Activated T-helper 1 cell treated with anti-CD3 and anti-CD28 coated beads, Interleukin-12 subunit alpha, Interleukin-12 subunit beta, Interleukin-2, Interleukin-4 antibody, amounts not matched to agents 30 ng/mL and 10 ng/mL and 1 ng/mL, durations not matched to agents 14 hours and 24 hours and 36 hours (primary cell): Measurements from ENCODE around the gene ZDHHC3. TPM values are rescaled to one million over a fixed set of nuclear protein-coding genes. Genes with fewer than 3 reads are reported as not detected.

ENCODE experiments used
- DNase-seq: peaks from one replicate; pipeline ENCODE4 v3.0.0; 2021; ENCODE audit warnings: low spot score
- H3K27ac Mint-ChIP-seq: one replicate; pipeline ENCODE4 v1.8.0; 2021; ENCODE audit warnings: mild to moderate bottlenecking, mixed read lengths
- H3K27me3 Mint-ChIP-seq: one replicate; pipeline ENCODE4 v1.8.0; 2022; ENCODE audit warnings: mild to moderate bottlenecking, moderate library complexity, mixed read lengths; ENCODE audit not compliant: insufficient read depth
- H3K36me3 Mint-ChIP-seq: one replicate; pipeline ENCODE4 v1.8.0; 2021; ENCODE audit warnings: low read depth, mixed read lengths
- H3K4me1 Mint-ChIP-seq: one replicate; pipeline ENCODE4 v1.8.0; 2021; ENCODE audit warnings: low read depth, mixed read lengths
- H3K4me3 Mint-ChIP-seq: one replicate; pipeline ENCODE4 v1.8.0; 2021; ENCODE audit warnings: mild to moderate bottlenecking, moderate library complexity, mixed read lengths
- H3K9me3 Mint-ChIP-seq: one replicate; pipeline ENCODE4 v1.8.0; 2021; ENCODE audit warnings: mixed read lengths
- intact Hi-C: fragments of 100-400 bp; cut with micrococcal nuclease; formaldehyde crosslinking; loops from one replicate; pipeline ENCODE4 v1.15.1; 2024
- total RNA-seq: library from RNA; stranded (reverse); gene quantifications from 2 replicates; pipeline ENCODE4 v1.2.3, GENCODE V29; 2022

The ZDHHC3 gene
- total RNA-seq, 1 donor from 2014 or later, result 46.6 TPM

GRCh38 chr3:44969828-44970179 is 6.2 kb downstream of the ZDHHC3 start:
- Mint-ChIP-seq H3K4me3 (no peak overlapping the region), H3K36me3 (peaks cover 7% of the 10 kb centered on the region), H3K4me1 (peaks cover 68% of the 10 kb centered on the region), H3K27me3 (no peaks in the 10 kb centered on the region), H3K27ac (no peak overlapping the region), H3K9me3 (no peaks in the 10 kb centered on the region)
- intact Hi-C loops, result loop anchor here (10.0 kb wide), 2 partner anchors 535 to 1685 kb away; partner anchors contain the start of gene SNRK
- no peak for DNase-seq

GRCh38 chr3:44969154-44969827 is 6.7 kb downstream of the ZDHHC3 start:
- DNase-seq, result no peak
- Mint-ChIP-seq H3K36me3 (peaks cover 4% of the 10 kb centered on the region), H3K4me3 (no peak overlapping the region), H3K4me1 (peaks cover 63% of the 10 kb centered on the region), H3K27me3 (no peaks in the 10 kb centered on the region), H3K9me3 (no peaks in the 10 kb centered on the region), H3K27ac (no peak overlapping the region)
- intact Hi-C loops, result no loop called here

GRCh38 chr3:44968447-44968858 is 7.5 kb downstream of the ZDHHC3 start:
- H3K27me3 Mint-ChIP-seq, result no peaks in the 10 kb centered on the region
- peaks cover 4% of the 10 kb centered on the region for H3K36me3 Mint-ChIP-seq
- no peaks in the 10 kb centered on the region for H3K9me3 Mint-ChIP-seq
- no peak for DNase-seq
- no peak overlapping the region for H3K27ac Mint-ChIP-seq
- peaks cover 64% of the 10 kb centered on the region for H3K4me1 Mint-ChIP-seq
- intact Hi-C loops, result no loop called here
- no peak overlapping the region for H3K4me3 Mint-ChIP-seq

GRCh38 chr3:44966795-44967278 is 9.1 kb downstream of the ZDHHC3 start:
- H3K4me3 Mint-ChIP-seq, result no peak overlapping the region
- H3K27ac Mint-ChIP-seq, result no peak overlapping the region
- DNase-seq, result no peak
- no peaks in the 10 kb centered on the region for H3K9me3 Mint-ChIP-seq
- peaks cover 2% of the 10 kb centered on the region for H3K36me3 Mint-ChIP-seq
- peaks cover 70% of the 10 kb centered on the region for H3K4me1 Mint-ChIP-seq
- intact Hi-C loops, result no loop called here
- H3K27me3 Mint-ChIP-seq, result no peaks in the 10 kb centered on the region

GRCh38 chr3:44965165-44965564 is 10.8 kb downstream of the ZDHHC3 start:
- H3K4me1 Mint-ChIP-seq, result peaks cover 65% of the 10 kb centered on the region
- H3K36me3 Mint-ChIP-seq, result peaks cover 2% of the 10 kb centered on the region
- H3K9me3 Mint-ChIP-seq, result no peaks in the 10 kb centered on the region
- DNase-seq, result no peak
- H3K27me3 Mint-ChIP-seq, result no peaks in the 10 kb centered on the region
- H3K27ac Mint-ChIP-seq, result no peak overlapping the region
- no peak overlapping the region for H3K4me3 Mint-ChIP-seq
- intact Hi-C loops, result no loop called here

GRCh38 chr3:44963571-44964325 is 12.2 kb downstream of the ZDHHC3 start:
- intact Hi-C loops, result no loop called here
- H3K27me3 Mint-ChIP-seq, result no peaks in the 10 kb centered on the region
- H3K36me3 Mint-ChIP-seq, result peaks cover 2% of the 10 kb centered on the region

GRCh38 chr3:44962621-44963393 is 13.2 kb downstream of the ZDHHC3 start:
- no peak overlapping the region for H3K4me3 Mint-ChIP-seq
- H3K27me3 Mint-ChIP-seq, result no peaks in the 10 kb centered on the region
- H3K9me3 Mint-ChIP-seq, result no peaks in the 10 kb centered on the region
- peaks cover 4% of the 10 kb centered on the region for H3K36me3 Mint-ChIP-seq
- intact Hi-C loops, result no loop called here
- H3K27ac Mint-ChIP-seq, result no peak overlapping the region
- peaks cover 41% of the 10 kb centered on the region for H3K4me1 Mint-ChIP-seq
- DNase-seq, result no peak

More at GRCh38 chr3:44963571-44964325, 12.2 kb downstream of the ZDHHC3 start:
- H3K9me3 Mint-ChIP-seq, result no peaks in the 10 kb centered on the region
- H3K27ac Mint-ChIP-seq, result no peak overlapping the region
- H3K4me3 Mint-ChIP-seq, result no peak overlapping the region
- no peak for DNase-seq
- H3K4me1 Mint-ChIP-seq, result peaks cover 50% of the 10 kb centered on the region

GRCh38 chr3:44961888-44962287 is 14.1 kb downstream of the ZDHHC3 start:
- no peak overlapping the region for H3K4me3 Mint-ChIP-seq
- peaks cover 34% of the 10 kb centered on the region for H3K4me1 Mint-ChIP-seq
- intact Hi-C loops, result no loop called here
- H3K27me3 Mint-ChIP-seq, result no peaks in the 10 kb centered on the region
- no peak overlapping the region for H3K27ac Mint-ChIP-seq
- H3K9me3 Mint-ChIP-seq, result no peaks in the 10 kb centered on the region
- peaks cover 7% of the 10 kb centered on the region for H3K36me3 Mint-ChIP-seq
- no peak for DNase-seq

- intact Hi-C loops, result no loop called here
- Mint-ChIP-seq H3K4me3 (no peak overlapping the region), H3K27ac (no peak overlapping the region)
Observed at GRCh38 chr3:44960387-44961026, 15.5 kb downstream of the ZDHHC3 start.

GRCh38 chr3:44958386-44958785 is 17.6 kb downstream of the ZDHHC3 start:
- Mint-ChIP-seq H3K4me1 (peaks cover 26% of the 10 kb centered on the region), H3K27ac (no peak overlapping the region), H3K9me3 (no peaks in the 10 kb centered on the region), H3K27me3 (no peaks in the 10 kb centered on the region), H3K36me3 (peaks cover 14% of the 10 kb centered on the region), H3K4me3 (no peak overlapping the region)
- no peak for DNase-seq
- intact Hi-C loops, result no loop called here

More at GRCh38 chr3:44960387-44961026, 15.5 kb downstream of the ZDHHC3 start:
- H3K4me1 Mint-ChIP-seq, result peaks cover 30% of the 10 kb centered on the region
- H3K9me3 Mint-ChIP-seq, result no peaks in the 10 kb centered on the region
- DNase-seq, result no peak
- H3K36me3 Mint-ChIP-seq, result peaks cover 14% of the 10 kb centered on the region
- H3K27me3 Mint-ChIP-seq, result no peaks in the 10 kb centered on the region

GRCh38 chr3:44957986-44958385 is 18.0 kb downstream of the ZDHHC3 start:
- Mint-ChIP-seq H3K36me3 (peaks cover 14% of the 10 kb centered on the region), H3K27ac (no peak overlapping the region), H3K9me3 (no peaks in the 10 kb centered on the region), H3K27me3 (no peaks in the 10 kb centered on the region), H3K4me3 (no peak overlapping the region), H3K4me1 (peaks cover 26% of the 10 kb centered on the region)
- intact Hi-C loops, result no loop called here
- no peak for DNase-seq

GRCh38 chr3:44955917-44956316 is 20.1 kb downstream of the ZDHHC3 start:
- no peaks in the 10 kb centered on the region for H3K27me3 Mint-ChIP-seq
- no peaks in the 10 kb centered on the region for H3K9me3 Mint-ChIP-seq
- intact Hi-C loops, result no loop called here
- no peak overlapping the region for H3K27ac Mint-ChIP-seq
- peaks cover 14% of the 10 kb centered on the region for H3K36me3 Mint-ChIP-seq
- no peak for DNase-seq
- H3K4me3 Mint-ChIP-seq, result no peak overlapping the region
- H3K4me1 Mint-ChIP-seq, result peaks cover 20% of the 10 kb centered on the region
